ENCODE data around the gene CD2BP2. TPM values are rescaled to one million over a fixed set of nuclear protein-coding genes. Genes with fewer than 3 reads are reported as not detected.

The CD2BP2 gene
- 10 to 100 TPM; 53.2 to 57.6 TPM for total RNA-seq
- 10 to 100 TPM; 42.9 to 59.1 (median 51.3) TPM for polyA plus RNA-seq (ENCODE audit: insufficient read length in 6 of 6)
- long read RNA-seq, donor 1, transcript CD2BP2-201 (7 exons, 3,421 nt): major isoform, 33 of 53 reads
- long read RNA-seq, donor 1, transcript CD2BP2-203 (6 exons, 1,417 nt): minor isoform, 6 of 53 reads
- long read RNA-seq, donor 1, partial matches to known transcripts: 13 of 53 reads
- long read RNA-seq, donor 1, other reads (novel, unspliced or antisense): 0 of 53 reads
- long read RNA-seq, donor 2, transcript CD2BP2-201 (7 exons, 3,421 nt): major isoform, 19 of 21 reads
- long read RNA-seq, donor 2, partial matches to known transcripts: 0 of 21 reads
- long read RNA-seq, donor 2, other reads (novel, unspliced or antisense): 0 of 21 reads
- long read RNA-seq, donor 3, transcript CD2BP2-203 (6 exons, 1,417 nt): minor isoform, 6 of 42 reads
- long read RNA-seq, donor 3, transcript CD2BP2-201 (7 exons, 3,421 nt): major isoform, 29 of 42 reads
- long read RNA-seq, donor 3, partial matches to known transcripts: 5 of 42 reads
- long read RNA-seq, donor 3, other reads (novel, unspliced or antisense): 0 of 42 reads
- long read RNA-seq, donor 4, transcript CD2BP2-201 (7 exons, 3,421 nt): major isoform, 50 of 80 reads
- long read RNA-seq, donor 4, transcript CD2BP2-203 (6 exons, 1,417 nt): minor isoform, 7 of 80 reads
- long read RNA-seq, donor 4, partial matches to known transcripts: 22 of 80 reads
- long read RNA-seq, donor 4, other reads (novel, unspliced or antisense): 1 of 80 reads
- long read RNA-seq, donor 5, transcript CD2BP2-201 (7 exons, 3,421 nt): major isoform, 33 of 58 reads
- long read RNA-seq, donor 5, partial matches to known transcripts: 20 of 58 reads
- long read RNA-seq, donor 5, other reads (novel, unspliced or antisense): 0 of 58 reads
- long read RNA-seq, donor 6, transcript CD2BP2-201 (7 exons, 3,421 nt): major isoform, 39 of 51 reads
- long read RNA-seq, donor 6, transcript CD2BP2-203 (6 exons, 1,417 nt): minor isoform, 5 of 51 reads
- long read RNA-seq, donor 6, partial matches to known transcripts: 5 of 51 reads
- long read RNA-seq, donor 6, other reads (novel, unspliced or antisense): 0 of 51 reads
- long read RNA-seq, donor 7, transcript CD2BP2-203 (6 exons, 1,417 nt): minor isoform, 6 of 34 reads
- long read RNA-seq, donor 7, transcript CD2BP2-201 (7 exons, 3,421 nt): major isoform, 20 of 34 reads
- long read RNA-seq, donor 7, partial matches to known transcripts: 6 of 34 reads
- long read RNA-seq, donor 7, other reads (novel, unspliced or antisense): 0 of 34 reads
- long read RNA-seq, donor 8, transcript CD2BP2-201 (7 exons, 3,421 nt): major isoform, 24 of 32 reads
- long read RNA-seq, donor 8, partial matches to known transcripts: 6 of 32 reads
- long read RNA-seq, donor 8, other reads (novel, unspliced or antisense): 0 of 32 reads
- long read RNA-seq, donor 9, partial matches to known transcripts: 0 of 1 reads
- long read RNA-seq, donor 9, other reads (novel, unspliced or antisense): 0 of 1 reads
- long read RNA-seq, donor 10, transcript CD2BP2-201 (7 exons, 3,421 nt): major isoform, 85 of 98 reads
- long read RNA-seq, donor 10, partial matches to known transcripts: 3 of 98 reads
- long read RNA-seq, donor 10, other reads (novel, unspliced or antisense): 7 of 98 reads
- long read RNA-seq, donor 11: 0 reads
- long read RNA-seq, donor 12, transcript CD2BP2-201 (7 exons, 3,421 nt): major isoform, 19 of 30 reads
- long read RNA-seq, donor 12, partial matches to known transcripts: 7 of 30 reads
- long read RNA-seq, donor 12, other reads (novel, unspliced or antisense): 0 of 30 reads

GRCh38 chr16:30355144-30355953 is at the start of gene CD2BP2:
TSS of gene CD2BP2 (minus strand) at chr16:30355308. CDS start at chr16:30354681, 627 bp downstream.
- Histone ChIP-seq H3K36me3 (peaks cover 0 to 72% of the 10 kb centered on the region in 2 donors), H3K27ac (peak within 1 kb of the TSS; percentile 98), H3K27me3 (no peaks in the 10 kb centered on the region), H3K4me3 (peak within 1 kb of the TSS; percentile 72 to 92), H3K9me3 (no peaks in the 10 kb centered on the region), H3K4me1 (peaks cover 22 to 59% of the 10 kb centered on the region in 2 donors)
- ATAC-seq: peak; percentile 93
- intact Hi-C loops (cut with DNase I): no loop called here
- DNase-seq: peak; percentile 96 to 99 (median 98)
- TF ChIP-seq CTCF (IDR thresholded peaks at IDR 0.05): no peak

- H3K36me3 ChIP-seq: peaks cover 0 to 17% of the 10 kb centered on the region in 2 donors
- peaks cover 0 to 37% of the 10 kb centered on the region in 2 donors for H3K4me1 ChIP-seq
- intact Hi-C loops (cut with DNase I): no loop called here
- no peak overlapping the region for H3K4me3 ChIP-seq
- ATAC-seq (peak; percentile 18), DNase-seq (no peak)
- no peak for TF ChIP-seq CTCF (IDR thresholded peaks at IDR 0.05)
- no peaks in the 10 kb centered on the region for H3K27me3 ChIP-seq
- H3K27ac ChIP-seq: no peak overlapping the region
- H3K9me3 ChIP-seq: no peaks in the 10 kb centered on the region
These were observed 46.8 kb upstream of the CD2BP2 start for GRCh38 chr16:30401768-30402425.

- ATAC-seq (no peak), DNase-seq (no peak)
- H3K27me3 ChIP-seq: no peaks in the 10 kb centered on the region
- H3K9me3 ChIP-seq: no peaks in the 10 kb centered on the region
- peak overlapping the region; percentile 78 to 80 for H3K27ac ChIP-seq
- peaks cover 0 to 17% of the 10 kb centered on the region in 2 donors for H3K36me3 ChIP-seq
- intact Hi-C loops (cut with DNase I): no loop called here
- peak overlapping the region; percentile 61 to 62 for H3K4me3 ChIP-seq
- peaks cover 7 to 47% of the 10 kb centered on the region in 2 donors for H3K4me1 ChIP-seq
- TF ChIP-seq CTCF (IDR thresholded peaks at IDR 0.05): no peak
These were observed 44.5 kb upstream of the CD2BP2 start for GRCh38 chr16:30399435-30400186.

Measured in left lung (tissue), 14 donors.